Heart right ventricle (tissue), 16 donors: ENCODE measurements around the gene DBNL. TPM values are rescaled to one million over a fixed set of nuclear protein-coding genes. Genes with fewer than 3 reads are reported as not detected.
A peak's percentile ranks its signal among the peaks of the same experiment; 100 is the strongest.
"Not testable (repeated sequence)": the region's sequence is repeated elsewhere in the genome, so short reads cannot be mapped to it uniquely, and the experiment has no call there.

Experiments
- ATAC-seq, 8 donors: fragments of 200-7000 bp; cut with Tn5 transposase; one replicate each; pipeline ENCODE4 v1.9.1; 2020; ENCODE audit warnings: mild to moderate bottlenecking in 8 of 8, moderate library complexity in 8 of 8, moderate number of reproducible peaks in 1 of 8
- DNase-seq, 2 donors: peaks; one replicate each; pipeline ENCODE4 v3.0.0-alpha.2; 2020
- H3K27ac ChIP-seq, 10 donors: fragments of 200-600 bp; sonication (generic) in 2 of 10; one replicate each; pipeline versions ENCODE4 v1.5.0 to v1.8.0; 2020 to 2022; ENCODE audit warnings: mild to moderate bottlenecking in 3 of 10
- H3K27me3 ChIP-seq, 7 donors: fragments of 200-600 bp; one replicate each; pipeline ENCODE4 v1.8.0; 2021 to 2022; ENCODE audit warnings: mild to moderate bottlenecking in 2 of 7
- H3K36me3 ChIP-seq, 9 donors: fragments of 200-600 bp; sonication (generic) in 1 of 9; one replicate each; pipeline versions ENCODE4 v1.5.0 to v1.8.0; 2020 to 2022; ENCODE audit warnings: mild to moderate bottlenecking in 2 of 9
- H3K4me1 ChIP-seq, 9 donors: fragments of 200-600 bp; sonication (generic) in 1 of 9; one replicate each; pipeline versions ENCODE4 v1.5.0 to v1.8.0; 2020 to 2022; ENCODE audit warnings: mild to moderate bottlenecking in 4 of 9
- H3K4me3 ChIP-seq, 10 donors: fragments of 200-600 bp; sonication (generic) in 2 of 10; one replicate each; pipeline versions ENCODE4 v1.5.0 to v1.8.0; 2020 to 2022; ENCODE audit warnings: mild to moderate bottlenecking in 7 of 10, moderate library complexity in 2 of 10
- H3K9me3 ChIP-seq, 11 donors: fragments of 200-600 bp in 10 of 11; sonication (generic) in 2 of 11; one replicate each; pipeline versions ENCODE4 v1.5.0 to v1.8.0; 2013 to 2022; ENCODE audit warnings: mild to moderate bottlenecking in 2 of 11, control low read depth in 1 of 11, moderate library complexity in 1 of 11
- CTCF ChIP-seq, 9 donors: fragments of 200-600 bp; sonication (generic) in 2 of 9; IDR thresholded peaks; one replicate each; pipeline versions ENCODE4 v1.5.0 to v1.8.0; 2021 to 2022; ENCODE audit warnings: antibody characterized with exemption in 9 of 9, mild to moderate bottlenecking in 5 of 9, moderate library complexity in 1 of 9
- WGBS, 2 donors: extraction: QIAGEN DNeasy Blood & Tissue Kit; methylation state at CpG; one replicate each; pipeline ENCODE4 v1.1.7; 2013; ENCODE audit warnings: inconsistent platforms in 1 of 2; 5-methylcytosine and 5-hydroxymethylcytosine counted together
- intact Hi-C, 10 donors: fragments of 100-400 bp; cut with DNase I; formaldehyde crosslinking; loops; one replicate each; pipeline versions ENCODE4 v1.11.1 to v1.14.2; 2022
- polyA plus RNA-seq, 2 donors: library from polyadenylated mRNA; stranded (reverse); fragments of 200-250 nt; gene quantifications; one replicate each; pipeline ENCODE4 v1.2.3, GENCODE V29; 2013
- total RNA-seq, 10 donors: library from RNA; stranded (reverse); fragmentation: NEBNext Ultra II Directional in 3 of 10; extraction: Animal tissue kit (Norgen Biotek cat#: 25700) in 3 of 10; gene quantifications; one replicate each; pipeline versions ENCODE4 v1.2.1 to v1.2.4, GENCODE V29; 2021 to 2023
- donor health status: Arrhythmogenic right ventricular cardiomyopathy.
- donor health status: ischemic (EF 13 %, LVEDD 7.1; RV severe dilation, severe dysfunction).
- donor health status: healthy with polysubstance abuse.
- donor health status: DM: no; HTN: yes; CAD: no.
- donor health status: DM: no; HTN: no; CAD: no.
- donor health status: ischemic (EF 25% LVEDD 6.9; RV normal size, moderate dysfunction).
- donor health status: ischemic (EF 25% LVEDD 5.7; RV mildly dilated, moderate dysfunction).
- donor health status: healthy.
- donor health status: DM: yes; HTN: yes; CAD: no.
- donor health status: Ischemic cardiomyopathy.
- donor health status: ischemic (EF 35%, LVEDD 5.7; RV mildly dilated, moderate dysfunction).
- donor health status: nonischemic (EF 11% LVEDD 7.7; RV severe dilation, severe dysfunction).
- donor health status: DM: yes; HTN: yes; CAD: no.
- donor health status: PGD.
- donor health status: ischemic (EF 29% LVEDD 5.4; RV normal size, mild dysfunction).
- donor health status: nonischemic (EF 23%, LVEDD 6.1; RV moderate dilation, normal function).

DBNL gene
- total and polyA plus RNA-seq, 12 donors = 26.0 to 74.3 (median 35.4) TPM

GRCh38 chr7:44039800-44040492 lies 4.6 kb upstream of the DBNL start:
- H3K27me3 ChIP-seq, H3K36me3 ChIP-seq, H3K9me3 ChIP-seq, DNase-seq, intact Hi-C loops: not testable (repeated sequence)
- H3K4me3 ChIP-seq = peak overlapping the region in 9 of 10 donors; percentile 23 to 52 (median 43)
- WGBS, 2 donors = 21 to 36% methylated on average over 6 to 14 of the region's 40 CpGs
- peak overlapping the region in 1 of 10 donors; percentile 60 for H3K27ac ChIP-seq
- peaks cover 6 to 20% (median 17%) of the 10 kb centered on the region in 9 donors for H3K4me1 ChIP-seq
- ATAC-seq = peak in 1 of 8 donors; percentile 0

DNA sequence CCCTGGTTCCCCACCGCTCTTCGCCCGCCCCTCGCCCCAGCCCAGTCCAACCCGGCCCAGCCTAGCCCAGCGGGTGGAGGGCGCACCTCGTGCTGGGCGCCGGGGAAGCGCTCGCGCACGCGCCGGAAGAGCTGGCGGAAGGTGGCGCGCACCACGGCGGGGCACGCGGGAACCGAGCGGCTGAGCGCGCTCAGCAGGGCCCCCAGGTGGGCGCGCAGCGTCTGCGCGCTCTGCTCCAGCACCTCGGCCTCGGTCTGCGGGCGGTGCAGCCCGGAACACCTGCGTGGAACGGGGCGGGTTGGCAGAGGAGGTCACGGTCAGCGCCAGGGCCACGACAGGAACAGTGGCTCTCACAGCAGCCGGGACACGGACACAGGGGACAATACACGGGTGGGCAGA lies 4.0 kb upstream of the DBNL start:
- intact Hi-C loops, H3K36me3 ChIP-seq, DNase-seq, H3K9me3 ChIP-seq, H3K27me3 ChIP-seq: not testable (repeated sequence)
- peak overlapping the region in 9 of 10 donors; percentile 23 to 52 (median 43) for H3K4me3 ChIP-seq
- H3K27ac ChIP-seq = peak overlapping the region in 1 of 10 donors; percentile 60
- peaks cover 6 to 25% (median 20%) of the 10 kb centered on the region in 9 donors for H3K4me1 ChIP-seq
- 2% methylated on average over 21 to 46 of the region's 46 CpGs for WGBS, 2 donors
- ATAC-seq = peak in 7 of 8 donors; percentile 6 to 36 (median 15)
- TF ChIP-seq CTCF (IDR thresholded peaks at IDR 0.05) = peak in 3 of 9 donors; percentile 20 to 39 (median 38)

DNA sequence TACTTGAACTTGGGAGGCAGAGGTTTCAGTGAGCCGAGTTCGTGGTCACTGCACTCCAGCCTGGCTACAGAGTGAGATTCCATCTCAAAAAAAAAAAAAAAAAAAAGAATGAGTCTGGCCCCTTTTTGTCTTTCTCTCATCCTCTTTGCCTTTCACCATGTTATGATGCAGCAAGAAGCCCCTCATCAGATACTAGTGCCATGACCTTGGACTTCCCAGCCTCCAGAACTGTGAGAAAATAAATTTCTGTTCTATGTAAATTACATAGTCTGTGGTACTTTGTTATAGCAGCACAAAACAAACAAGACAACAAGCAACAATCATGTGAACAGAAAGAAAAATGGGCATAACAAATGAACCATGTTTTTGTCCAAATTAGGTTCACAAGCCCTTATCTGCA lies 2.3 kb upstream of the DBNL start:
- WGBS, 2 donors = 89 to 97% methylated on average over 2 of the region's 2 CpGs
- H3K4me3 ChIP-seq = no peak overlapping the region
- intact Hi-C loops = no loop called here
- H3K27ac ChIP-seq = no peak overlapping the region
- DNase-seq (no peak), ATAC-seq (no peak)
- no peaks in the 10 kb centered on the region for H3K27me3 ChIP-seq
- TF ChIP-seq CTCF (IDR thresholded peaks at IDR 0.05) = no peak
- H3K9me3 ChIP-seq = no peaks in the 10 kb centered on the region
- H3K36me3 ChIP-seq = peaks cover 0 to 11% (median 0%) of the 10 kb centered on the region in 9 donors
- peaks cover 6 to 40% (median 35%) of the 10 kb centered on the region in 9 donors for H3K4me1 ChIP-seq

DNA sequence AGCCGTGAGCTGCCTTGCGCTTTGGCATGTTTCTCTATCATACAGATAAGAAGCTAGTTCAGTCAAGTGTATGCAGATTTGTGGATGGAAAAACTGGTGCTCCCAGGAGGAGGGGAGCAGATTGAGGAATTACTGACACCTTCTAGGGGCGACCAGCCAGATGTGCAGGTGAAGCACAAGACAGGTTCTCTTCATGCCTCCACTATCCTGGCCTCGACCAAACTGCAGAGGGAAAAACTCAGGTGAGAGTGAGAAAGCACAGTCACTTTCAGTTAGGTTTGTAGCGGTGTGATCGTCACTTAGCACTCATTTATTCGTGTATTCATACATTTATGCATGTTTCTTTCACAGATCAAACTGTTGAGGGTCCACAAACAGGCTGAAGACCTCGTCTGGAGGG lies 600 bp upstream of the DBNL start:
- Histone ChIP-seq H3K9me3 (no peaks in the 10 kb centered on the region), H3K27ac (peak overlapping the region; percentile 76 to 99 (median 93)), H3K4me1 (peaks cover 6 to 52% (median 36%) of the 10 kb centered on the region in 9 donors), H3K36me3 (peaks cover 0 to 25% (median 0%) of the 10 kb centered on the region in 9 donors), H3K27me3 (no peaks in the 10 kb centered on the region), H3K4me3 (peak overlapping the region; percentile 75 to 99 (median 91))
- WGBS, 2 donors = 7 to 12% methylated on average over 8 of the region's 8 CpGs
- no peak for ATAC-seq
- intact Hi-C loops = no loop called here
- no peak for TF ChIP-seq CTCF (IDR thresholded peaks at IDR 0.05)
- DNase-seq = no peak
